Activated CD8-positive, alpha-beta memory T cell treated with anti-CD3 and anti-CD28 coated beads for 36 hours (primary cell): ENCODE data around the gene KCNC3. TPM values are rescaled to one million over a fixed set of nuclear protein-coding genes. Genes with fewer than 3 reads are reported as not detected.

Source experiments
- CTCF ChIA-PET: fragments of 350-600 bp; sonication (Branson Sonifier 250); formaldehyde crosslinking; loops from one replicate; lab custom pipeline; 2021; ENCODE audit warnings: antibody characterized with exemption; lab: Charles Lee
- POLR2A ChIA-PET: fragments of 350-600 bp; sonication (Branson Sonifier 250); formaldehyde crosslinking; loops from one replicate; lab custom pipeline; 2021; ENCODE audit warnings: antibody characterized with exemption; lab: Charles Lee
- total RNA-seq, 2 experiments: library from RNA; stranded (reverse); gene quantifications; one replicate each; pipeline ENCODE4 v1.2.3, GENCODE V29; 2021

Gene KCNC3
- under 1 TPM; 0.51 to 0.57 TPM for total RNA-seq

DNA sequence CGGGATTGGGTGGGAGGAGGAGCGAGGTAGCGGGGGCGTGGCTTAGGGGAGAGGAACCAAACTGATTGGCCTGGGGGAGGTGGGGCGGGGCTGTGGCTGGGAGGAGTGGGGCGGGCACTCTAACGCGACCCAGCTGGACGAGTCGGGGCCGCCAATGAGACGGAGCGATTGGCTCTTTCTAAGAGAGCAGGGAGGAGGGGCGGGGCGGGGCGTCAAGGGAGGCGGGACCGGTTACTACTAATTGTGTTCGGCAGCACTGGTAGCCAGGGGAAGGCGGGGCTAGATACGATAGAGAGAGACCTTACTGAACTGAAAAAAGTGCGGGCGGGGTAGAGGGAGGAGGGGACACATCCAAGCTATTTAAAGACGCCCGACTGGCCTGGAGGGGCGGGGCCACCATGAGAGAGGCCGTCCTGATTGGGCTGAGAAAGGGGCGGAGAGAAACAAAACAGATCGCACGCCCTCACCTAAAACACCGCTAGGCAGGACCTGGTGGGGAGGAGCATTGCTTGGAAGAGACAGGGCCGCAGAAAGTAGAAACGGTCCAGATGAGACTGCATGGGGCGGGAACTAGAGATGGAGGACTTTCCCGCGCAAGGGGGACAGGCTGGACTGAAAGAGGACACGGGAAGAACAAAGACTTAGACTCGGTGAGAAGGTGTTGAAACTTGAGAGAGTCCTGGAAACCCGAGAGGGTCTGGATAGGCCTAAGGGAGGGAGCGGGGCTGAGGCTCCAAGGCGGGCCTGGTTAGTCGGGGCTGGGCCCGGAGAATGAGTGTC, at the start of gene KCNC3:
KCNC3 (minus strand) TSS at position 232 of the 780 bp plus-strand sequence. CDS start 295 bp downstream, outside the sequence.
- POLR2A ChIA-PET: interaction anchor here (0.6 kb wide), 2 partner anchors 13 to 58 kb away, joined by 3 to 4 read pairs; no protein-coding TSS in a partner anchor
- CTCF ChIA-PET: interaction anchor here (0.6 to 1.1 kb wide), 3 partner anchors 10 to 77 kb away, joined by 3 read pairs; no protein-coding TSS in a partner anchor

- ChIA-PET POLR2A (interaction anchor here (0.5 kb wide), 1 partner anchor 15 kb away, joined by 4 read pairs; no protein-coding TSS in a partner anchor), CTCF (no interaction called here)
Measured at GRCh38 chr19:50378863-50379236, 49.7 kb upstream of the KCNC3 start.

GRCh38 chr19:50378169-50378862, 49.1 kb upstream of the KCNC3 start:
- CTCF ChIA-PET: interaction anchor here (1.1 kb wide), 1 partner anchor 10 kb away, joined by 3 read pairs; no protein-coding TSS in a partner anchor

DNA sequence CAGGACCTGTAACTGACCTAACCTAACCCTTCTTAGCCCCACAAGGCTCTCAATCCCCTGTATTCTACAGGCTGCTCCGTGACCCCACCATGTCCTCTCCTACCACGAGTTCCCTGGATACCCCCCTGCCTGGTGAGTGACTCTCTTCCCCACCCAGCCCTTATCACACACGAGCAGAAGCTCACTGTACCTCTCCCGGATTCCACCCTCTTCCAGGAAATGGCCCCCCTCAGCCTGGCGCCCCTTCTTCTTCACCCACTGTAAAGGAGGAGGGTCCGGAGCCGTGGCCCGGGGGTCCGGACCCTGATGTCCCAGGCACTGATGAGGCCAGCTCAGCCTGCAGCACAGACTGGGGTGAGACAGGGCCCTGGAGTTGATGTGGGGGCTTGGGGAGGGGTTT, 48.3 kb upstream of the KCNC3 start:
- CTCF ChIA-PET: interaction anchor here (1.1 to 2.1 kb wide), 2 partner anchors 9 to 20 kb away, joined by 3 to 7 read pairs; no protein-coding TSS in a partner anchor
- POLR2A ChIA-PET: no interaction called here

More at GRCh38 chr19:50378169-50378862, 49.1 kb upstream of the KCNC3 start:
- POLR2A ChIA-PET: no interaction called here

GRCh38 chr19:50377051-50377461, 47.9 kb upstream of the KCNC3 start:
- ChIA-PET CTCF (interaction anchor here (2.1 kb wide), 1 partner anchor 20 kb away, joined by 7 read pairs; no protein-coding TSS in a partner anchor), POLR2A (no interaction called here)

DNA sequence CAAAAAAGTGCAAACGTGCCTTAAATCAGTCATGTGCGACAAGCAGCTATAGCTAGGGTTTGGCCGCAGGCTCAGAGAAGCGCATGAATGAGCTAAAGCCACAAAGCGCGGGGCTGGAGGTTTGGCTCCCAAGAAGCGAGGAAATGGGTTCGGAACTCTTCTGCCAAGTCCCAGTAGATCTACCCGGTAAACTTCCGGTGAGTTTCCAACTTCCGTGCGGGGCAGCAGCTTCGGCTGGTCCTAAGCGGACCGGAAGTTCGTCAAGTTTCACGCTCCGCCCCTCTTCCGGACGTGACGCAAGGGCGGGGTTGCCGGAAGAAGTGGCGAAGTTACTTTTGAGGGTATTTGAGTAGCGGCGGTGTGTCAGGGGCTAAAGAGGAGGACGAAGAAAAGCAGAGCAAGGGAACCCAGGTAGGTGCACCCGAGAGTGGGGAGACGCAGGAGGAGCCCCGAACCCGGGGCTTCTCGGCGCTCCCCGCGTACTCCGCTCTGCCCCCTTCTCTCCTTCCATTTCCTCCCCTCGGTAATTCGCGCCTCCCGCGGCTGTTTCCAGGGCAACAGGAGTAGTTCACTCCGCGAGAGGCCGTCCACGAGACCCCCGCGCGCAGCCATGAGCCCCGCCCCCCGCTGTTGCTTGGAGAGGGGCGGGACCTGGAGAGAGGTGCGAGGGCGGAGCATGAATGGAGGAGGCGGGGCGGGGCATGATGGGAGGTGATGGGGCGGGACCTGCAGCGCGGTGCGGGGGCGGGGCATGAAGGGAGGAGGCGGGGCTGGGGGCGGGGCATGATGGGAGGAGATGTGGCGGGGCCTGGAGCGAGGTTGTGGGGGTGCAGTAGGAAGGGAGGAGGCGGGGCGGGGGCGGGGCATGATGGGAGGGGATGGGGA, 47.2 kb upstream of the KCNC3 start, which contains the start of gene NR1H2:
NR1H2 (plus strand) TSS at position 292 of the 885 bp plus-strand sequence. CDS start 1,149 bp downstream, outside the sequence.
- ChIA-PET CTCF (interaction anchor here (0.9 to 2.4 kb wide), 4 partner anchors 8 to 19 kb away, joined by 3 to 12 read pairs (median 6); partner anchors contain the start of gene POLD1), POLR2A (interaction anchor here (0.8 to 2.1 kb wide), 5 partner anchors 8 to 135 kb away, joined by 3 to 6 read pairs (median 4); partner anchors contain the start of gene JOSD2)

DNA sequence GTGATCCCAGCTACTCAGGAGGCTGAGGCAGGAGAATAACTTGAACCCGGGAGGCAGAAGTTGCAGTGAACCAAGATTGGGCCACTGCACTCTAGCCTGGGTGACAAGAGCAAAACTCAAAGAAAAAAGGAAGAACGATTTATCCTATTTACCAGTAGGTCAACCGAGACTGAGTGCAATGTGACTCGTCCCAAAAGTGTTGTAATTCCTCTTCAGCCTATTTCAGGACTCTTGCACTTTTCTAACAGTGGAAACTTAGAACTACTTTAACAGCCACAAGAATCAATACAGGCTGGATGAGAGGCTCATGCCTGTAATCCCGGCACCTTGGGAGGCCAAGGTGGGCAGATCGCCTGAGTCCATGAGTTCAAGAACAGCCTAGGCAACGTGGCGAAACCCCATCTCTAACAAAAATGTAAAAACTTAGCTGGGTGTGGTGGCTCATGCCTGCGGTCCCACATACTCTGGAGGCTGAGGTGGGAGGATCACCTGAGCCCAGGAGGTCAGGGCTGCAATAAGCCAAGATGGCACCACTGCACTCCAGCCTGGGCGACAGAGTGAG, 42.8 kb upstream of the KCNC3 start:
- ChIA-PET POLR2A (no interaction called here), CTCF (interaction anchor here (1.1 kb wide), 1 partner anchor 15 kb away, joined by 3 read pairs; no protein-coding TSS in a partner anchor)

DNA sequence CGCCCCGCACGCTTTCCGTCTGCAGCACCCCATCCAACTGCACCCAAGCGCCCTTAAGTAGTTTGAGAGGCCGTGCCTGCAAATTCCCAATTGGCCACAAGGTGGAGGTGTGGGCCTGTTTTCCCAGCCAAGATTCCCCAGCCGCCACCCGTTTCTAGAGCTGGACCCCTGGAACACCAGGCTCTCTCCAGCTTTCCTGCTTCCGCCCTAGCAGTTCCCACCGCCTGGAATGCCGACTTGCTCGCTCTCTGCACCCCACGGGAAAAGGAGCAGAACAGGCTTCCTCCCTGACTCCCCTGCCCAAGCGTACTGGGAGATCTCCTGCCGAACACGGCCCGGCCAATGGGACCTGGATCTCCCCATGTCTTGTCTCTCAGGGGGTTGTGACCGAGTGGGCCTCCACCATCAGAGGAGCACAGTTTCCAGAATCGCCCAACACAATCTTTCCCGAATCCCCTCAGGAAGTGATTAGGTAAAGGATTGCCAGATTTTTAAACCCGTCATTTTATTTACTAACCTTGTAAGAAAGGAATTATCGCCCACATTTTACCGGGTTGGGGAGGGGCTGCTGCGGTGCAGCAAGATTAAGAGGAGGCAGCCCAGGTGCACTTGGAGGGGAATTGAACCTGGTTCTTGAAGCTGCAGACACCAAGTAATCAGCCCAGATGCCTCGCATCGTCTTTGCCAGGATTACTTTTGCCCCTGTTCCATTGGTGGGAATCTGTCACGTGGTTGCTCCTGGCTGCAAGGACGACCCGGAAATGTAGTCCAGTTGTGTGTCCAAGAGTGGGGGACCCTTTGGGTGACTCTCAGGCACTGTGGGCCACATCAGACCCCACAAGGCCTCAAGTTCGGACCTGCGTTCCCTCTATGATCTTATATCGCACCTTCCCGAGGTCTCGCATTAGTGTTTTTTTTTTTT, 39.7 kb upstream of the KCNC3 start:
- ChIA-PET POLR2A (interaction anchor here (1.0 to 1.1 kb wide), 2 partner anchors 11 to 15 kb away, joined by 3 to 6 read pairs; partner anchors contain the start of gene POLD1), CTCF (interaction anchor here (0.6 to 2.3 kb wide), 10 partner anchors 9 to 187 kb away, joined by 3 to 14 read pairs (median 4); no protein-coding TSS in a partner anchor)

DNA sequence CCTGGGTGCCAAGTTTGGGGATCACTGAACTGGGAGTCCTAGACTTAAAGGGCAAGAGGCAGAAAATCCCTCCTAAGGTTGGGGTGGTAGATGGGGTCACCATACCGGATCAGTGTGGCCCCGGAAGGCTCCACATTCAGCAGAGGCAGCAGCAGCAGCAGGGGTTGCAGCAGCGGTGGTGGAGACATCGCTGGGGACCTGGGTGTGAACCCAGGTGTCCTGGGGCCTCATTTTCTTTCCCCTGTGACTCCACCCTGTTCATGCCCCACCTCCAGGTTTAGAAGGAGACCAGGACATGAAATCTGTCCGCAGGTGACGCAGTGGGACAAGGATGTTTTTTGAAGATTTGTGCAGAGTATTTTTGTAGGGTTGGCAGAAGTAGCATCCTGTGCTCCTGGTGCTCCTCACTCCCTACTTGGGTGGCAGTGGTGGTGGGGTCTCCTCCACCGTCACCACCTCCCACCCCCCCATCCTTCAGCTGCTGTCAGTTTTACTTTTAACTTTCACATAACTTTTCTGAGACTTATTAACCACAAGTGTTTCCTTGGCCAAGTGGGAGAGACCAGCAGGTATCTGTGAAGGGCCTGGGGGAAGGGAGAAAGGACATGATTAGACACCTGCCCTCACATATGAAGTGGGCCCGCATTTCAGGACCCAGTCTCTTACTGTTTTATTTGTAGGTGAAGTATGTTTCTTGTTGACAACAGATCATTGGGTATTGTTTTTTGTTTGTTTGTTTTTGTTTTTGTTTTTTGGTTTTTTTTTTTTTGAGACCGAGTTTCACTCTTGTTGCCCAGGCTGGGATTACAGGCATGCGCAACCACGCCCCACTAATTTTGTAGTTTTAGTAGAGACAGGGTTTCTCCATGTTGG, 36.5 kb upstream of the KCNC3 start, which contains the start of gene NAPSA:
NAPSA (minus strand) TSS at position 206 of the 873 bp plus-strand sequence; CDS start at position 188, 18 bp downstream.
- ChIA-PET CTCF (interaction anchor here (0.6 to 1.2 kb wide), 2 partner anchors 30 to 97 kb away, joined by 3 read pairs; no protein-coding TSS in a partner anchor), POLR2A (interaction anchor here (0.9 kb wide), 1 partner anchor 18 kb away, joined by 3 read pairs; no protein-coding TSS in a partner anchor)

DNA sequence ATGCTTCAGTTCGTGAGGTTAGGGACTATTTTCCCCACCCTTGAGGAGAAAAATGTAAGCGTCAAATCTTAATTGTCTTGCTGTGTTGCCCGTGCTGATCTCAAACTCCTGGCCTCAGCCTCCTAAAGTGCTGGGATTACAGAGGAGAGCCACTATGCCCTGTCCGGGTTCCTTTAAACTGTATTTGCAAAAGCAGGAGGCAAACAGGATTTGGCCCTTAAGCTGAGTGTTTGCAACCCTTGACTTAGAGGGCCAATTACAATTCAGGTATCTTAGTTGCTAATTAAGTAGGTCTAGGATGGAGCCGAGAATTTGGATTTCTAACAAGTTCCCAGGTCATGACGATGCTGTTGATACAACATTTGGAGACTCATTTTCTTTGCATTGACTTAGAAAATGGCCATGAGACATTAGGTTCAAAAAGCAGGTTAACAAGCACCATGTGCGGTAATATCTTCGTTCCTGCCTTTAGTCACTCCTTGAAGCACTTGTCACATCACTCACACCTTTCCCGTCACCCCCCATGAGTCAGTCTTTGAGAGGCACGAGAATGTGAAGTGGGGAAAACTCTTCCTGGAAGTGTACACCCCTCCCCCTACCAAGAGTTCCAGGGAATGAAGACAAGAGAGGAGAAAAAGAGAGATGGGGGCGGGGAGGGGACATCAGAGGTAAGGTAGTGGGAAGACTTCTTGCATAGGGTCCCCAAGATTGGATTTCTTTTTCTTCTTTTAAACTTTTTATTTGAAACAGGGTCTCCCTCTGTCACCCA, 33.7 kb upstream of the KCNC3 start:
- ChIA-PET POLR2A (interaction anchor here (0.5 to 1.5 kb wide), 4 partner anchors 18 to 231 kb away, joined by 3 to 5 read pairs (median 4); partner anchors contain the start of gene POLD1), CTCF (interaction anchor here (0.6 to 0.9 kb wide), 2 partner anchors 13 to 165 kb away, joined by 3 to 6 read pairs; no protein-coding TSS in a partner anchor)

DNA sequence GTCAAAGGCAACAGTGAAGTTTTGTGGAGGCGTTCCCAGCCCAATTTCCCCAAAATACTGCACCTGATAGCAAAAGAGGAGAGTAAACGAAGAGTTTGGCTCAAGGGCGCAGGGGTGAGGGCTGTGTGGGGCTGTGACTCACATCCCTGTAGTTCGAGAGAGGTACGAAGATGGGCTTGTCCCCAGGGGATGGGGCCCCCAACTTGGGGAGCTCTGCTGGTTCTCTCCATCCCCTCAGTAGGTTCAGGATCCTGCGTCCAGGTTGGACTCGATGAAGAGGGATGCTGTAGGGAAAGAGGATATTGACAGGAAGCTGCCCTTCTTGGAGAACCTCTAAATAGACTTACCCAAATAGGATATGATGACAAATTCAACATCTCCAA, 32.8 kb upstream of the KCNC3 start:
- ChIA-PET POLR2A (interaction anchor here (0.8 to 1.4 kb wide), 2 partner anchors 14 to 22 kb away, joined by 3 to 5 read pairs; partner anchors contain the start of genes NR1H2 and POLD1), CTCF (interaction anchor here (0.9 to 2.0 kb wide), 3 partner anchors 12 to 99 kb away, joined by 3 to 6 read pairs (median 4); no protein-coding TSS in a partner anchor)

DNA sequence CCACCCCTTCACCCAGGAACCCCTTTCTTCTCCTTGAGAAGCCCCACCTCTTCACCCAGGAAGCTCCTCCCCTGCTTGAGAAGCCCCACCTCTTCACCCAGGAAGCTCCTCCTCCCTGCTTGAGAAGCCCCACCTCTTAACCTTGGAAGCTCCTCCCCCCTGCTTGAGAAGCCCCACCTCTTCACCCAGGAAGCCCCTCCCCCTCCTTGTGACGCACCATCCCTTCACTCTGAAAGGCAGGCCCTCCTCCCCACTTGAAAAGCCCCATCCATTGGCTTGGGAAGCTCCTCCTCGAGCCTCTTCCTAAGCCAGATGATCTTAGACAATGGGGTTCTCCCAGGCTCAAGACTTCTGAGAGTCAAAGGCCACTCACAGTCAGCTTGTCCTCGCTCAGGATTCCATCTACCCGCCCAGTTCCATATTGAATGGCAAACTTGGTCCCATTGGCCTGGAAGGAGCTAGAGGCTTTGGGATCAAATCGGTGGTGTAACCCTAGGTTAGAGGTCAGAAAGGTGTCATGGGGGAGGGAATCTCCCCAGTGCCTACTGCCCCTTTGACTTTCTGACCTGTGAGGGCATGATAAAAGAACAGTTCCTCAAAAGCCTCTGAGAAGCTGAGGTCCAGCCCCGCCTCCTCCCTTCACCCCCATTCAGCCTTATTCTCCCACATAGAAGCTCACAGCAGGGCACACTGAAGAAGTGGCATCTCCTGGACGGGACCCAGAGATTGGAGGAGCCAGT, 32.3 kb upstream of the KCNC3 start:
- ChIA-PET POLR2A (interaction anchor here (0.8 to 1.4 kb wide), 2 partner anchors 15 to 23 kb away, joined by 3 to 5 read pairs; partner anchors contain the start of genes NR1H2 and POLD1), CTCF (interaction anchor here (0.9 to 2.0 kb wide), 3 partner anchors 11 to 99 kb away, joined by 3 to 6 read pairs (median 4); no protein-coding TSS in a partner anchor)

DNA sequence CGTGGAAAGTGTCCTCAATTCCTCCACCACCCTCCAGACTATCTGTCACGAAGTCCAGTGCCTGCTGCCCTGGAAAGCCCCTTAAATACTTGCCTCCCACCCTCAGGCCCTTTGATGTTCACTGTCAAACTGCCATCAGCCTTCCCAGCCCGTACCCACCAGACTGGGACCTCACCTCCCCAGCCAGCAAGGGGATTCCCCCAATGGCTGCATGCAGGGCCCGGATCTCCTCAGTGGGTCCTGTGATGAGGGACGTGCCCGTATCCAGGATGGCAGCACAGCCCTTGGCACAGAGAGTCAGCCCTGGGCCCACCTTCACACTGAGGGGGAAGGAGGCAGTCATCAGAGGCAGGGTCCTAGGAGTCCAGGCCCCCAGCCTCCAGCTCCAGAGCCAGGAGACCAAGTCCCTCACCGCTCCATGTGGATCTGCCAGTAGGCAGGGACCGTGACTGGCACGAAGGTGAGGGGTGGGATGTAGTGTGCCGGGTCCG, 30.2 kb upstream of the KCNC3 start:
- ChIA-PET CTCF (interaction anchor here (0.6 to 1.2 kb wide), 2 partner anchors 9 to 102 kb away, joined by 3 read pairs; no protein-coding TSS in a partner anchor), POLR2A (no interaction called here)
